Endothelial cell of umbilical vein (primary cell): ENCODE results near the gene P2RX4. TPM values are rescaled to one million over a fixed set of nuclear protein-coding genes. Genes with fewer than 3 reads are reported as not detected.

ENCODE experiments used
- BruUV-seq: library from RNA; stranded (reverse); fragments of 400-500 nt; replicated peaks from 2 replicates; lab custom pipeline; 2021; lab: Mats Ljungman, UMichigan
- CTCF ChIA-PET: fragments of 300-600, 350-600 bp; sonication (Branson Sonifier 250); formaldehyde crosslinking; loops from one replicate; lab custom pipeline; 2021; ENCODE audit warnings: antibody characterized with exemption, inconsistent platforms; lab: Charles Lee
- POLR2A ChIA-PET: fragments of 300-600, 350-600 bp; sonication (Branson Sonifier 250); formaldehyde crosslinking; loops from one replicate; lab custom pipeline; 2021; ENCODE audit warnings: antibody characterized with exemption, inconsistent platforms; lab: Charles Lee
- DNase-seq: peaks from one replicate; pipeline ENCODE4 v3.0.0-alpha.2; 2011; ENCODE audit warnings: low read depth, low spot score
- FAIRE-seq: peaks from 2 replicates; lab custom pipeline; 2011; peaks lifted over from hg19 to GRCh38; lab: Jason Lieb, UNC
- H2AFZ ChIP-seq: 2 replicates; pipeline ENCODE4 v1.6.0; 2012; ENCODE audit warnings: low read depth, low read length, control low read depth, inconsistent platforms
- H3K27ac ChIP-seq: 2 replicates; pipeline ENCODE4 v1.5.1; 2011; ENCODE audit warnings: low read depth, mild to moderate bottlenecking, control low read depth, low read length, moderate library complexity; ENCODE audit not compliant: insufficient read depth
- H3K27me3 ChIP-seq, 2 experiments: 2 replicates each; pipeline versions ENCODE4 v1.6.0 to v1.6.1; 2011; ENCODE audit warnings: low read length in 2 of 2, mixed read lengths in 1 of 2; ENCODE audit not compliant: control insufficient read depth in 2 of 2, insufficient read depth in 2 of 2
- H3K36me3 ChIP-seq, 2 experiments: 2 replicates in 1 of 2; 3 replicates in 1 of 2; pipeline ENCODE4 v1.5.1; 2011; ENCODE audit warnings: low read length in 2 of 2, mild to moderate bottlenecking in 1 of 2, moderate library complexity in 1 of 2; ENCODE audit not compliant: control insufficient read depth in 2 of 2, insufficient read depth in 2 of 2; ENCODE audit errors: extremely low read depth in 1 of 2
- H3K4me1 ChIP-seq: 3 replicates; pipeline ENCODE4 v1.5.1; 2011; ENCODE audit warnings: mild to moderate bottlenecking, low read length; ENCODE audit not compliant: control insufficient read depth, insufficient read depth; ENCODE audit errors: extremely low read depth
- H3K4me2 ChIP-seq: 2 replicates; pipeline ENCODE4 v1.6.1; 2011; ENCODE audit warnings: low read length, control low read depth, mixed read lengths; ENCODE audit not compliant: insufficient read depth
- H3K4me3 ChIP-seq, 3 experiments: fragments of 200-600 bp in 1 of 3; sonication (generic), shearing (Covaris generic) in 1 of 3; replicated peaks in 1 of 3; 2 replicates each; pipeline ENCODE4 v1.5.1; 2011 to 2016; ENCODE audit warnings: control low read depth in 3 of 3, low read length in 3 of 3, mild to moderate bottlenecking in 2 of 3, inconsistent platforms in 1 of 3, low read depth in 1 of 3, moderate library complexity in 1 of 3; ENCODE audit not compliant: insufficient read depth in 1 of 3
- H3K79me2 ChIP-seq: 2 replicates; pipeline ENCODE4 v1.6.0; 2012; ENCODE audit warnings: low read length, inconsistent platforms; ENCODE audit not compliant: control insufficient read depth, insufficient read depth
- H3K9ac ChIP-seq: replicated peaks from 2 replicates; pipeline ENCODE3; 2011; ENCODE audit warnings: low read length, control low read depth; ENCODE audit not compliant: insufficient read depth; ENCODE audit errors: extremely low read depth
- H3K9me1 ChIP-seq: replicated peaks from 3 replicates; pipeline ENCODE4 v1.6.0; 2011; ENCODE audit warnings: mild to moderate bottlenecking, low read length; ENCODE audit not compliant: control insufficient read depth, insufficient read depth; ENCODE audit errors: extremely low read depth
- H3K9me3 ChIP-seq: replicated peaks from 2 replicates; pipeline ENCODE4 v1.5.1; 2012; ENCODE audit warnings: low read length, inconsistent platforms; ENCODE audit not compliant: control insufficient read depth, insufficient read depth
- H4K20me1 ChIP-seq: replicated peaks from 2 replicates; pipeline ENCODE3; 2011; ENCODE audit warnings: mild to moderate bottlenecking, low read length; ENCODE audit not compliant: control insufficient read depth, insufficient read depth; ENCODE audit errors: extremely low read depth
- CTCF ChIP-seq, 2 donors: IDR thresholded peaks; 1 replicate in 1 of 2; 2 replicates in 1 of 2; pipeline ENCODE4 v1.5.1; 2011; ENCODE audit warnings: low read length in 2 of 2, mild to moderate bottlenecking in 2 of 2, moderate library complexity in 2 of 2, control low read depth in 1 of 2, inconsistent platforms in 1 of 2, low read depth in 1 of 2; ENCODE audit not compliant: insufficient read depth in 1 of 2; ENCODE audit errors: extremely low read depth in 1 of 2
- EZH2 ChIP-seq: IDR thresholded peaks from 2 replicates; pipeline ENCODE4 v1.6.1; 2012; ENCODE audit warnings: borderline replicate concordance, low read depth, mild to moderate bottlenecking, moderate library complexity, low read length, inconsistent platforms; ENCODE audit not compliant: severe bottlenecking
- FOS ChIP-seq: IDR thresholded peaks from 2 replicates; pipeline ENCODE4 v1.6.1; 2011; ENCODE audit warnings: mild to moderate bottlenecking, low read length, moderate library complexity, borderline replicate concordance; ENCODE audit not compliant: insufficient read depth
- GATA2 ChIP-seq: IDR thresholded peaks from 2 replicates; pipeline ENCODE4 v1.7.0; 2011; ENCODE audit warnings: low read depth, mild to moderate bottlenecking, moderate library complexity, mixed read lengths, low read length; ENCODE audit not compliant: insufficient read length, insufficient read depth
- JUN ChIP-seq: IDR thresholded peaks from 2 replicates; pipeline ENCODE4 v1.6.1; 2011; ENCODE audit warnings: borderline replicate concordance, low read depth; ENCODE audit not compliant: insufficient read length, insufficient read depth
- MAX ChIP-seq: IDR thresholded peaks from 2 replicates; pipeline ENCODE4 v1.6.1; 2011; ENCODE audit not compliant: insufficient read depth, insufficient read length
- MYC ChIP-seq: IDR thresholded peaks from one replicate; pipeline ENCODE4 v1.6.1; 2011; ENCODE audit warnings: mild to moderate bottlenecking, low read depth, low read length
- POLR2A ChIP-seq: IDR thresholded peaks from 2 replicates; pipeline ENCODE4 v1.6.1; 2012; ENCODE audit warnings: low read depth, mild to moderate bottlenecking, control low read depth, low read length
- POLR2AphosphoS5 ChIP-seq: IDR thresholded peaks from 2 replicates; pipeline ENCODE4 v1.6.1; 2012; ENCODE audit warnings: low read depth, mild to moderate bottlenecking, control low read depth, low read length, moderate library complexity; ENCODE audit not compliant: insufficient read depth
- dilution Hi-C: fragments of 300-500 bp; cut with MboI; formaldehyde crosslinking; loops from one replicate; pipeline ENCODE4 v1.15.0; 2019; ENCODE audit warnings: low sequenced_read_pairs; ENCODE audit not compliant: extremely low pct_ligation_motif_present
- intact Hi-C: fragments of 100-400 bp; cut with micrococcal nuclease; formaldehyde crosslinking; loops from one replicate; pipeline ENCODE4 v1.10.0; 2022
- polyA plus RNA-seq, 4 experiments: library from polyadenylated mRNA; depleted of rRNA in 3 of 4; stranded (reverse) in 3 of 4; unstranded in 1 of 4; fragments of >200 nt; gene quantifications; 2 replicates each; pipeline versions ENCODE4 v1.2.1 to v1.2.3, GENCODE V29; 2011 to 2012; ENCODE audit warnings: missing spikeins in 1 of 4
- total RNA-seq: library from RNA; stranded (reverse); gene quantifications from 2 replicates; pipeline ENCODE4 v1.2.3, GENCODE V29; 2021

The P2RX4 gene
- total and polyA plus RNA-seq, 2 donors (not counting 3 experiments of a cell fraction or from before 2014, with no cell fraction given) = 92.8 to 116 TPM

GRCh38 chr12:121241156-121241970 is 31.4 kb downstream of the P2RX4 start:
- H2AFZ ChIP-seq = no peak overlapping the region
- no peak for TF ChIP-seq GATA2
- no peak for TF ChIP-seq EZH2
- TF ChIP-seq CTCF (IDR thresholded peaks at IDR 0.05; ENCODE audit: extremely low read depth in 1 of 2, insufficient read depth in 1 of 2, low read depth in 1 of 2, low read length in 2 of 2) = no peak
- no peak for TF ChIP-seq POLR2A
- no peak for TF ChIP-seq MYC
- no peak for TF ChIP-seq FOS
- TF ChIP-seq POLR2AphosphoS5 = no peak
- no peak for TF ChIP-seq MAX
- no peak for TF ChIP-seq JUN
- H3K9ac ChIP-seq = no peak overlapping the region
- peaks cover 14% of the 10 kb centered on the region for H3K4me1 ChIP-seq
- no peak for FAIRE-seq
- no TSS peak for BruUV-seq
- H3K9me1 ChIP-seq = no peaks in the 10 kb centered on the region
- ChIA-PET POLR2A (no interaction called here), CTCF (no interaction called here)
- no peaks in the 10 kb centered on the region for H3K79me2 ChIP-seq
- H4K20me1 ChIP-seq = no peaks in the 10 kb centered on the region
- H3K27me3 ChIP-seq = no peaks in the 10 kb centered on the region
- intact Hi-C loops = no loop called here
- H3K27ac ChIP-seq = no peak overlapping the region
- H3K4me3 ChIP-seq = no peak overlapping the region
- no peak for DNase-seq
- H3K36me3 ChIP-seq = peaks cover 0 to 29% of the 10 kb centered on the region in 2 experiments
- dilution Hi-C loops = no loop called here
- H3K9me3 ChIP-seq = no peaks in the 10 kb centered on the region
- H3K4me2 ChIP-seq = no peak overlapping the region
